NCI-H1105 (cell line): ENCODE data around the gene MTRFR.
"Not testable (repeated sequence)": the region's sequence is repeated elsewhere in the genome, so short reads cannot be mapped to it uniquely, and the experiment has no call there.

ENCODE experiments used
- DNase-seq: peaks from one replicate; lab custom pipeline; 2025; lab: John Stamatoyannopoulos, UW

Gene MTRFR

DNA sequence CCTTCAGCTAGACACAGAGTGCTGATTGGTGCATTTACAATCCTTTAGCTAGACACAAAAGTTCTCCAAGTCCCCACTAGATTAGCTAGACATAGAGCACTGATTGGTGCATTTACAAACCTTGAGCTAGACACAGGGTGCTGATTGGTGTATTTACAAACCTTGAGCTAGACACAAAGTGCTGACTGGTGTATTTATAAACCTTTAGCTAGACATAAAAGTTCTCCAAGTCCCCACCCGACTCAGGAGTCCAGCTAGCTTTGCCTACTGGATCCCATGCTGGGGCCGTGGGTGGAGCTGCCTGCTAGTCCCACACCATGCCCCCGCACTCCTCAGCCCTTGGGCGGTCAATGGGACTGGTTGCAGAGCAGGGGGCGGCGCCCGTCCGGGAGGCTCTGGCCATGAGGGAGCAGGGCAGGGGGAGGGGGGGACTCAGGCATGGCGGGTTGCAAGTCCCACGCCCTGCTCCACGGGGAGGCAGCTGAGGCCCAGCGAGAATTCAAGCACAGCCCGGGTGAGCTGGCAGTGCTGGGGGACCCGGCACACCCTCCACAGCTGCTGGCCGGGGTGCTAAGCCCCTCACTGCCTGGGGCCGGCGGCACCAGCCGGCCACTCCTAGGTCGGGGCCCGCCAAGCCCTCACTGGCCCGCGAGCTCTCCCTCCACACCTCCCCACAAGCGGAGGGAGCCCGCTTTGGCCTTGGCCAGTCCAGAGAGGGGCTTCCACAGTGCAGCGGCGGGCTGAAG, 15.9 kb downstream of the MTRFR start:
- DNase-seq: not testable (repeated sequence)

DNA sequence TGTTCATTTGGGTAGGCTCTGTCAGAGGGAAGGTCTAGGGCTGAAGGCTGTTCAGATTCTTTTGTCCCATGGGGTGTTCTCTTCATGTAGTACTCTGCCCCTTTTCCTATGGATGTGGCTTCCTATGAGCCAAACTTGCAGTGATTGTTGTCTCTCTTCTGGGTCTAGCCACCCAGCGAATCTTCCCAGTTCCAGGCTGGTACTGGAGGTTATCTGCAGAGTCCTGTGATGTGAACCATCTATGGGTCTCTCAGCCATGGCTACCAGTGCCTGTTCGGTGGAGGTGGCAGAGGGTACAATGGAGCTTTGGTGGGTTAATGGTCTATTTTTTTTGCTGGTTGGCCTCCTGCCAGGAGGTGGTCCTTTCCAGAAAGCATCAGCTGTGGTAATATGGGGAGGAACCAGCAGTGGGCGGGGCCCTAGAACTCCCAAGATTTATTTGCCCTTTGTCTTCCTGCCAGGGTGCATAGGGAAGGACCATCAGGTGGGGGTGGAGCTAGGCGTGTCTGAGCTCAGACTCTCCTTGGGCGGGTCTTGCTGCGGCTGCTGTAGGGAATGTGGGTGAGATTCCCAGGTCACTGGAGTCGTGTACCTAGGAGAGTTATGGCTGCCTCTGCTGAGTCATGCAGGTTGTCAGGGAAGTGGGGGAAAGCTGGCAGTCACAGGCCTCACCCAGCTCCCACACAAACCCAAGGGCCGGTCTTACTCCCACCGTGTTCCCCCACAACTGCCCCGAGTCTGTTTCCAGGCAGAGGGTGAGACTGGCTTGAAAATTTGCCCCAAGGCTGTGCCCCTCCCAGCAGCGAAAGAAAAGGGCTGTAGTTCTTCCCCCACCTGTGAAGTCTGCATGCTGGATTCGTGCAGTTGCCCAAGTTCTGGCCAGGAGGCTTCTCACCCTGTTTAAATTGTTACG, 17.5 kb downstream of the MTRFR start:
- DNase-seq: peak; percentile 68

DNA sequence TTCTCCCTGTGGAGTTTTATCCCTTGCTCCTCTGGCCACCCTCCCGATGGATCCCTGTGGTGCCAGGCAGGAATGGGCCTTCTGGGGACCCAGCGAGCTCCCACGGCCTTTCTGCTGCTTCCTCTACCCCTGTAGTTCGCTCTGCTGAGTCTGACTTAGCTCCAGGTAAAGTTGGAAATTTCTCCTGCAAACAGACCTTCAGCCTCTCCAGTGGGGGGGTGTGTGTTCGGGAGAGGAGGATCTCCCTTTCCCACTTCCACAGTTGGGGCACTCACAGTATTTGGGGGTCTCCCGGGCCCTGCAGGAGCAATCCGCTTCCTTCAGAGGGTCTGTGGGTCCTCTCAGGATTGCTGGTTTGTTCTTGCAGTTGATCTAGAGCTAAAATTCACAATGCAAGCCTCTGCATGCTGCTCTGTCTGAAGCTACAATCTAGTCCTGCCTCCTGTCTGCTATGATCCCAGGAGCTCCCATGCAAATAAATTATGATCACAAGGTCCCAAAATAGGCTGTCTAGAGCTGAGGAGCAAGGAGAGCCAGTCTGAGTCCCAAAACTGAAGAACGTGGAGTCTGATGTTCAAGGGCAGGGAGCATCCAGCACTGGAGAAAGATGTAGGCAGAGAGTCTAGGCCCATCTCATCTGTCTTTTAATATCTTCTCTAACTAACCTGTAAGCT, 18.3 kb downstream of the MTRFR start:
- DNase-seq: no peak

DNA sequence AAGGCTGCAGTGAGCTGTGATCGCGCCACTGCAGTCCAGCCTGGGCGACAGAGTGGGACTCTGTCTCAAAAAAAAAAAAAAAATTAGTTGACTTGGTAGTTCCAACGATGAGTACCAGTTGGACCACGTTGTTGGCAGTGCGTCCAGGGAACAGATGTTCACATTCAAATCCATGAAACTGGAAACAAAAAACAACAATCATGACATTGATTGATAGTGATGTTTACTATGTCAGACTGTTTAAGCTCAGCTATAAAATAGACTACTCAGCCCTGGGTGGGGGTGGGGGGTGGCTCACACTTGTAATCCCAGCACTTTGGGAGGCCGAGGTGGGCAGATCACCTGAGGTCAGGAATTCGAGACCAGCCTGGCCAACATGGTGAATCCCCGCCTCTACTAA, 19.1 kb downstream of the MTRFR start:
- not testable (repeated sequence) for DNase-seq

DNA sequence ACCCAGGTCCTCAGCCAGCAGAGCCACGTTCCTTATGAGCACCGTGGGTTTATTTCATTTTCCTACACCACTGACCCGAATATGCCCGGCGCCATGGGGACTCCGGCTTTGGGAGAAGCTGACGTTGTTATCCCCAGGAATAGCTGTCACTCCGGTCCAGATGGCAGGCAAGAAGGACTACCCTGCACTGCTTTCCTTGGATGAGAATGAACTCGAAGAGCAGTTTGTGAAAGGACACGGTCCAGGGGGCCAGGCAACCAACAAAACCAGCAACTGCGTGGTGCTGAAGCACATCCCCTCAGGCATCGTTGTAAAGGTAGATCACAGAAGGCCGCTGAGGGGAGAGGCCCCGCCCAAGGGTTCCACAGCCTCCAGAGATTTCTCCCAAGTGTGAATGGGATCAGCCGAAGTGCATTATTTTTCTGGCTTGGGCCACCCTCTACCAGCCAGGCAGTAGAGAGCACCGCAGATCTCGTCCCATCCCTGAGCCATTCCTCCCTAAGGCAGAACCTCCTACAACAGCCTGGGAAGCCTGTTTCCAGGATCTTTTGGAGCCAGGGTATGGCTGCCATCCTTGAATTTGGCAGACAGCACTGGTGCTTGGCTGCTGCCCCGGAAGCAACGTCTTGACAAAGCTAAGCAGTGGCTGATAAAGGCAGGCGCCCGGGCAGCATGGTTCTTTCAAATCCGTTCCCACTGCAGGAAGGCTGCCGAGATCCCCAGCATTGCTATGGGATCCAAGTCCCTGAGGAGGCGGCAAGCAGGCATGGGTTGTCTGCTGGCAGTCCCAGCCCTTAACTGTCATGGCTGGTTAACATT, 20.6 kb downstream of the MTRFR start:
- no peak for DNase-seq

DNA sequence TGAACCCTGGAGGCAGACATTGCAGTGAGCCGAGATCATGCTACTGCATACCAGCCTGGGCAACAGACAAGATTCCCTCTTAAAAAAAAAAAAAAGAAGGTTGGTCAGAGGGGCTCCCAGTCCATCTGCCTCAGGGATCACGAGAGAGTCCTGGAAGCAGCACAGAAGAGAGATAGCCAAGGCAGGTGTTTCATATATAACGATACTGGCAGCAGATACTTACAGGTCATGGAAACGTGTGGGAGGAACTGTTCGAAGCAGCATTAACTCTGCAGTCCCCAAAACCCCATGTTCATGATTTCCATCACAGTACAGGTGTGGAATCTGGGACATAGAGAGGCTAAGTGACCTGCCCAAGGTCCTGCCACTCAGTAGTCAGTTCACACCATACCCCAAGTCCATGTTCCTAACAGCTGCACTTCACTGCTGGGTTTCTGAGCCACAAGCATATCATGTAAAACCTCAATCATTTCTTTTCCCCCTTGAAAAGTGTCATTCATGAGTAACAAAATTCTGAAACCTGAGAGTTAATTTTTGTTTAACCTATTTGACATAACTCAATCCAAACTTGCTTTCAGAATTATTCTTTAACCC, 21.7 kb downstream of the MTRFR start:
- DNase-seq: no peak

DNA sequence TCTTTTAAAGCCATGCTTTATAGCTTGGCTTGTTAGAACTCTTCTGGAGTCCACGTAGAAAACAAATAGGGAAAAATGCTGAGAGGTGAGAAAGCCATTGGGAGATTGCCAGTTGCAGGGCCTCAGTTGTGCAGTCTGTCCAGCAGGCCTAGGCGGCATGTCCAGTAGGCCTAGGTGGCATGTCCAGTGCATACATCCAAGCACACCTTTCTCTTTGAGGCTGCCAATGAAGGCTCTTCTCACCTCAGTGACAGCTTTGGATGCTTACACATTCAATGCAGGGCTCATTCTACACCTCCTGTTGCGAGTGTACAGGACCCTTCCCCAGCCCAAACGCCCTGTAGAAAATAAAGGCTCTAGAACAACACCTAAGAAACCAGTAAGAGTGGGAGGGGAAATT, 25.4 kb downstream of the MTRFR start:
- no peak for DNase-seq

DNA sequence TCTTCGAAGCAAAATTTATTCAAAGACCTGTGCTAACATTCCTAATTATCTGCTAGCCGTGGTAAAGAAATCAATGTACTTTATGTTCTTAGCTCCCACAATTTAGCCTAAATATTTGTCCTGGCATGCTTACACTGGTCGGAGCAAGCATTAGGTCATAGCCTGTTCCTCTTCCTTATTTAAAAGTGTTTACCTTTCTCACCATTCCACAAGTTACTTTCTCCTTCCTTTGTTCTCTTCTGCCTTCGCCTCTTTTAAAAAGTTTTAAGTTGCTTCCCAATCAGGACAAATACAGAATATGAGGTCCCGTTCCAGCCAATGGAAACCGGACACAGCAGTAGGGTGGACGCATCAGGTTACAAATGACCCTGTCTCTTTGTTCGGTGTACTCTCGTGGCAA, 26.8 kb downstream of the MTRFR start:
- no peak for DNase-seq

DNA sequence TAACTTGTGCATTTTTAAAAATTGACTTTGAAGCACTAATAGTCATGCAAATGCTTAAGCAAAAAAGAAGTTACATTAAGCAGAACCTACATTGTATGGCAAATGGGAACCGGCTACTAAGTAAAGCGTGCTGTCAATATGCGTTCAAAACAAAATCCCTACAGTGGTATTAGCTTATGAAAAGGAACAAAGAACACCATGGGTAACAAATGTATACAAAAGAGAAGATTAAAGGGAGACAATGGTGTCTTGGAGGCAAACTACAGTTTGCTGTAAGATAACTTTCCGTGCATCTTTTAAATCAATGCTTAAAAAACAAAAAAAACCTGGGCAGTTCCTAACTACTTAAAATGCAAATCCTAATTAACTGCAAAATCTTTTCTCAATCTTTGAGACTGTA, 28.0 kb downstream of the MTRFR start:
- no peak for DNase-seq

DNA sequence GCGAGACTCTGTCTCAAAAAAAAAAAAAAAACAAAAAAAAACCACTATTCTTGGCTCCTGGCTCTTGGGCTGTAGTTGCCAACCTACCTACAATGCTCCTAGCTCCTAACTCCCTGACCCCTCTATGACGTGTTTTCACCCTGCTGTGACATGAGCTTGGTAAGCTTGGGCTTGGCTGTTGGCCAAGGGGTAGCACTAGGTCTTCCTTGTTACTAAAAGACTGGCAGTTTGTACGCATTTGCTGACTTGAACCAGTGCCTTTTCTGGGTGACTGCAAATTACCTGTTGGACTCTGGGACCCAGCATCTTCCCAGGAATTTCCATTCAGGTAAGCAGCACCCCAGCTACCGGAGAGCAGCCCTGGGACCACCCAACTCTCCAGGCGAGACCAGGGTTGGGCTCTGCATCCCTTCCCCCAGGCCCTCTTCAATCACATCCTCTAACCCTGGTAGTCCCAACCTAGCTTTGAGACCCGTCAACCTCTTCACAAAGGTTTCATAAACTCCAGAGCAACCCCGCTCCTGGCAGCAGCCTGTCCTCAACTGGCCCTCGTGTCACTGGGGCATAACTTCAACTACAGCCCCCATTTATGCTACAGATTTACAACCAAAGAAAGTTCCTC, 30.1 kb downstream of the MTRFR start:
- no peak for DNase-seq

DNA sequence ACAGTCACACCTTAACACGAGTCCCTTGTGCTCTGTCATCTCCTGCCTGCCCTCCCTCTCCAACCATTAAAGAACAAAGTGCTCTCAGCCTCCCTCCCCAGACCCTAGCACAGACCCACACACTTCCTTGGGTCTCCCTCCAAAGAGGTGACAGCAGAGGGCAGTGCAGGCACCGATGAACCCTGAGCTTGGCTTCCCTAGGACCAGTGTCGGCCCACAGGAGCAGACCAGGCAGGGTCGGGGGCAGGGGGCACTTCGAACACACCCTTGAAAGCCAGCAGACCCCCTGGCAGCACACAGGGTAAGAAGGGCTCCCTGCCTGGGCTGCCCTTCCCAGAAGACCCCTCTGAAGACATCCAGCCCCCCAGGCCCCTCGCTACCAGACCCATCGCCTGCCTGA, 31.4 kb downstream of the MTRFR start:
- DNase-seq: no peak

DNA sequence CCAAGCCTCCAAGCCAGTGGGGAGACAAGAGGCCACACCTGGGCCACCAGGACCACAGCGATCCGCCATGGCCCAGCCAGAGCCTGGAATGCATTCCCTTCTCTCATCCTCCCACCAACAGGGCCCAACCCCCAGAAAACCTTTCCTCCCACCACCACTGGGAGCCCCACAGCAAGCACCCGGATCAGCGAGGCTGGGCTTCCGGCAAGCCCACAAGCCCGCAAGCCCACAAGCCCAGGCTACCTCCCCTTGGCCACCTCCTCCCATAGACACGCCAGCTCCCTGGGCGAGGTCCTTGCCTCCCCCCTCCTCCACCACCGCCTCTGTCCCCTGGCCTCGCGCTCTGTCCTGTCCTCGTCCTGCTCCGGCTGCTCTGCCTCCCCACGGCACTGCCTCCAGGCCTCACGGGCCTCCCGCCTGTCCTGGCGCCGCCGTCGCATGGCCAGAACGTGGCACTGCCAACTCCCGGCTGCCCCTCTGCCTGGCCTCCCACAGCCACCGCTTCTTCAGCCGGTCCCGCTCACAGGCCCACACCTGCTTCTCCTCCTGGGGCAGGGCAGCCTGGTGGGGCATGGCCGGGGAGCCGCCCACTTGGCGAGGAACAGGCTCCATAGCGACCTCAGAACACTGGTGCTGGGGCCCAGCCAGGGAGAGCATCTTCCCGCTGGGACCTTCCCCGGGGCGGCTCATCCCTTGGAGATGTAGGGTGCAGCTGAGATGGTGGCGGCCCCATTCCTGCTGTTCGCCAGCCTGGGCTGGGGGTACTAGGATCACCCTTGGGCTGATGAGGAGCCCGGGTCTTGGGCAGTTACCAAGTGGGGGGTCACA, 32.8 kb downstream of the MTRFR start:
- no peak for DNase-seq

DNA sequence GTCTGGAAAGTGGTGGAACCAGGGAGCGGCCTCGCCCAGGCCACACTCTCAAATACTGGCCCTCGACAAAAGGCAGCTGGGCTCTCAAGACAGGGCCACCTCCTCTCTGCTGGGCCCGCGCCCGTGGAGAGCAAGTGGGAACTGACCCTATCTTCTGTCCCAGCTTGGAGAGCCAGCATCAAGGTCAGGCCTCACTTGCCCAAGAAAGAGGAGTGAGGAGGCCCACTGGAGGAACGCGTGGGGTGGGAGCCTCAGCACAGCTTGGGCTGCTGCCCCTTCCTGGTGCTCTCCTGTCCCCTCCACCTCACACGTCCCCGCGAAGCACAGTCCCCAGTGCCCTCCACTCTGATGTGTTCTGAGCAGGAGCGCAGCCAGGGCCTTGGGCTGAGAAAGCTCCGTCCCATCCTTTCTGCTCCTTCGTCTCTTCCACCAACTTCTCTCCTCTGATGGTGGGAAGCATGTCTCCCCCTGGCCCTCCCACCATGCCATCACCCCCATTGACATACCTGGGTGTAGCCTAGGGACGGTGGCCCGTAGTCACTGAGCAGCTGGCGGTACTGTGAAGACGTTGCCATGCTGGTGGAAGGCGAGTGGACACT, 33.5 kb downstream of the MTRFR start:
- DNase-seq: no peak

DNA sequence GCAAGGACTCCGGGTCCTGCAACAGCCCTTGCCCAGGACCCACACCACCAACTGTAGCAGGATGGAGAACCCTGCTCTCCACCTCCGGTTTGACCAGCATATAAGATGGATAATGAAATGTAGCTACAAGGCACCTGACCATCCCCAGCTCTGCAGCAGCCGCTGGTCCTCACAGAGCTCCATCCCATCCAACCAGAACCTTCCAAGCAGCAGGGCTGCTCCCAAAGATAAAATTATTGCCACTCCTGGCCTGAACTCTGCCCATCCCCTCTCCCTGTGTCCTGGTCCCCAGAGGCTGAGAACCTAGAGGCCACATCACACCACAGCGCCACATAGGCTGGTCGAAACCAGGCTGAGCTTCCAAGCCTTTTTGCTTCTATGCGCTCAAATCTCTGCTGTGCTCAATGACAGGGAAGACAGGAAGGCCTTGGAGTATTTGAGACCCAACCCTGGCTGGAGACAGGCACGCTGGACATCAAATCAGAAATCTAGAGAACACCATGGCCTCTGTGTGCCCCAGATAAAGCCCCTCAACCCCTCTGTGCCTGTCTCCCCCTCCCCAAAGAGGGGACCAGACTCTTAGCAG, 34.2 kb downstream of the MTRFR start:
- DNase-seq: no peak

DNA sequence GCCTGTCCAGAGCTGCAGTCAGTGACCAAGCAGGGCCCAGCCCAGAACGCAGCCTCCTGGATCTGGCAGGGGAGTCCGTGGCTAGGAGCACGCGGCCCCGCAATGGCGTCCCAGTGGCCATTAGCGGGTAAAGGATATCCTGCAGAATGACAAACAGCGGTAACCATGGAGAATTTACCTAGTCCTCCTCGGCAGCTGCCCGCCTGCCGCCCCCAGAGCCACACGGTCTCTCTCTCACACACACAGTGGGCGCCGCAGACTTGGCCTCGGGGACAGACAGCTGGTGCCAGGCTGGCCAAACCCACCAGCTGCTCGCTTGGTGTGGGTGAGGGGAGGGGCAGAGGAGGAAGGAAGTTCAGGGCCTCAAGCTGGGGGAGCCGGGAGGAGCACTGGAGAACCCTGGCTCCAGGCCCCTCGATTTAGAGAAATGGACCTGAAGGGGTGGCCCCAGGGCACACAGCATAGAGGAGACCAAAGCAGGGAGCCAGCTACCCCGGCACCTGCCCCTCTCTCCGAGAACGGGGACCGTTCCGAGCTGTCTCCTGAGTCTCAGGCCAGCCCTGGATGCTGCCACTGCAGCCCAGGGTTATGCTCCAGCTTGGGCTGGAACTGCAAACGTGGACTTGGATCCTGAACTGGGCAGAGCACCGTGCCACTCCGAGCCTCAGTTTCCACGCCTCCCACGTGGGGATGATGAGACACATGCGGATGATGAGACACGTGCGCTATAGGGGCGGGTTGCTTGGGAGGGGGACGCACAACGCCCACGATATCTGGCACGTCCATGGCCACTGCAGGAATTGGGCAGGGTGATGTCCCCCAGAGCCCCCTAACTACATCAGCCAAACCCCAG, 35.0 kb downstream of the MTRFR start:
- peak; percentile 91 for DNase-seq

DNA sequence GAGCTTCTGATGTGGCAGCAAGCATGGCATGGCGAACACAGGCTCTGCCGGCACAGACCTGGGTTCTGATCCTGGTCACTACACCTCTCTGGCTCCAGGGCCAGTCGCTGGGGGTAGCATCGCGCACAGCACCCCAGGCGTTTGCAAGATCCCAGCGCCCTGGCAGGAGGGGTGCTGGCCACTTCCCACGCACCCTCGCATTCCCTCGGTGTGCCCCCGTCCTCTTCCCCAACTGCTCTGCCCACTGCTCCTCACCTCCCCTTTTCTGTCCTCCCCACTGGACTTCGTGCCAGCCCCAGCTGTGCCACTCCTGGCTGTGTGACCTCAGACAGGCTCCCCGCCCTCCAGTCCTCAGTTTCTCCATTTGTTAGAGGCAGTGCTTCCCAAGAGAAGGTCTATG, 35.6 kb downstream of the MTRFR start:
- no peak for DNase-seq

DNA sequence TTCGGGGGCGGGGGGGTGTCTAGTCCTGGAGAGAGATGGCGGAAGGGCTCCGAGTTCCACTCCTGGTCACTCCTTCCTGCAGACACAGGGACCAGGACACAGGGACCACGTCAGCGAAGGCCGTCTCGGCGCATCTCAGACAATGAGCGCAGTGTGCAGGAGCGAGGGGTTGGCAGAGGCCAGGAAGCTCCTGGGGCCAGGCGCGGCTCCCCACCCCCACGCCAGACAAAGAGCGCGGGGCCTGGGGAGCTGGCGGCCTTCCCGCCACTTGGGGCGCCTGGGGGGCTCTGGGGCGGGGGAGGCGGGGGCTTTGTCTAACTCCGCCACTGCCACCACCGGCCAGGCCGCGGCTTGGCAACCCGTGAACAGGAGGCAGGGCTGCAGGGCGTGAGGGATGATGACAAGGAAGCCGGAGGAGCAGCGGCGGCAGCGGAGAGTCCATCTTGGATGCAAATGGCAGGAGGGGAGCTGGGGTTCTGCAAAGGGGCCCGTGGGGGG, 36.2 kb downstream of the MTRFR start:
- peak; percentile 93 for DNase-seq

DNA sequence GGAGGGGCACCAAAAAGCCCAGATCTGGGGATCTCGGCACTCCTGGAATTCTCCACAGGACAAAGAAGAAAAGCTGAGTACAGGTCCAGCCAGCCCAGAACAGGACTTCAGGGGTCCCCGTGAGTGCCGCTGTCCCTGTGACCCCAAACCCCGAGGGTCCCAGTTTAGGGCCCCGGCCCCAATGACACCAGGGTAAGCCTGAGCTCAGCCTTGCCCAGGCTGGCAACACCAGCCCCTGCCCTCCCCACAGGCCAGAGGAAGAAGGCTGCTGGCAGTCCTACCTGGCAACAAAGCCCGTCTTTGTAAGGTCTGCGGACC, 36.6 kb downstream of the MTRFR start:
- DNase-seq: no peak
